A673 (cell line): ENCODE data around the gene SLF2. TPM values are rescaled to one million over a fixed set of nuclear protein-coding genes. Genes with fewer than 3 reads are reported as not detected.
"Not testable (repeated sequence)": the region's sequence is repeated elsewhere in the genome, so short reads cannot be mapped to it uniquely, and the experiment has no call there.

Source experiments
- BruUV-seq: library from RNA; stranded (reverse); fragments of 400-500 nt; replicated peaks from 2 replicates; lab custom pipeline; 2021; lab: Mats Ljungman, UMichigan
- CTCF ChIA-PET: fragments of 300-600 bp; sonication (Branson Sonifier 250); formaldehyde crosslinking; loops from one replicate; lab custom pipeline; 2022; ENCODE audit warnings: antibody characterized with exemption; lab: Charles Lee
- POLR2A ChIA-PET: fragments of 300-600 bp; sonication (Branson Sonifier 250); formaldehyde crosslinking; loops from one replicate; lab custom pipeline; 2022; ENCODE audit warnings: antibody characterized with exemption; ENCODE audit not compliant: low non-redundant PET; lab: Charles Lee
- DNase-seq: peaks from one replicate; pipeline ENCODE4 v3.0.0-alpha.2; 2015; ENCODE audit warnings: low spot score
- H3K27ac ChIP-seq: fragments of 200-600 bp; sonication (generic); 2 replicates; pipeline ENCODE4 v1.5.1; 2016; ENCODE audit warnings: mixed run types, low read depth, mild to moderate bottlenecking, mixed read lengths, antibody characterized with exemption, low read length; ENCODE audit not compliant: poor library complexity, severe bottlenecking
- H3K27me3 ChIP-seq: fragments of 200-600 bp; sonication (generic); replicated peaks from 2 replicates; pipeline ENCODE4 v1.6.1; 2017; ENCODE audit warnings: mixed run types, low read depth, mild to moderate bottlenecking, mixed read lengths, antibody characterized with exemption, low read length; ENCODE audit not compliant: insufficient read depth, poor library complexity
- H3K36me3 ChIP-seq: fragments of 200-600 bp; sonication (generic); 2 replicates; pipeline ENCODE4 v1.6.1; 2016; ENCODE audit warnings: mixed run types, mild to moderate bottlenecking, mixed read lengths, antibody characterized with exemption, low read length; ENCODE audit not compliant: insufficient read depth, poor library complexity, severe bottlenecking
- H3K4me1 ChIP-seq: fragments of 200-600 bp; sonication (generic); 2 replicates; pipeline ENCODE4 v1.6.1; 2017; ENCODE audit warnings: mixed run types, mild to moderate bottlenecking, mixed read lengths, antibody characterized with exemption, low read length; ENCODE audit not compliant: insufficient read depth, poor library complexity, severe bottlenecking
- H3K4me3 ChIP-seq: fragments of 200-600 bp; sonication (generic); 2 replicates; pipeline ENCODE4 v1.5.1; 2016; ENCODE audit warnings: low read depth, mixed run types, mild to moderate bottlenecking, mixed read lengths, low read length; ENCODE audit not compliant: poor library complexity, severe bottlenecking
- H3K9me3 ChIP-seq: fragments of 200-600 bp; sonication (generic); 2 replicates; pipeline ENCODE4 v1.6.1; 2016; ENCODE audit warnings: mixed run types, low read depth, mild to moderate bottlenecking, mixed read lengths, antibody characterized with exemption, low read length; ENCODE audit not compliant: poor library complexity, severe bottlenecking
- EZH2 ChIP-seq: fragments of 200-600 bp; sonication (generic); IDR thresholded peaks from 2 replicates; pipeline ENCODE4 v1.6.1; 2017; ENCODE audit warnings: borderline replicate concordance, low read depth, mild to moderate bottlenecking, mixed read lengths, antibody characterized with exemption, low read length; ENCODE audit not compliant: poor library complexity, severe bottlenecking
- intact Hi-C: fragments of 100-400 bp; cut with micrococcal nuclease; formaldehyde crosslinking; loops from one replicate; pipeline ENCODE4 v1.10.0; 2022; ENCODE audit not compliant: unreplicated experiment
- total RNA-seq: library from RNA; stranded (reverse); gene quantifications from 2 replicates; pipeline ENCODE4 v1.2.3, GENCODE V29; 2021
- TF ChIP-seq, protein P1 (sequence below): fragments of 300-800, 200-600 bp; sonication (generic); conservative IDR thresholded peaks from 2 replicates; pipeline ENCODE4 v1.5.1; 2017; ENCODE audit warnings: low read depth, mild to moderate bottlenecking, antibody characterized with exemption, low read length, moderate library complexity, mixed read lengths

SLF2 gene
- total RNA-seq, 1 experiment from 2014 or later: 39.4 TPM

DNA sequence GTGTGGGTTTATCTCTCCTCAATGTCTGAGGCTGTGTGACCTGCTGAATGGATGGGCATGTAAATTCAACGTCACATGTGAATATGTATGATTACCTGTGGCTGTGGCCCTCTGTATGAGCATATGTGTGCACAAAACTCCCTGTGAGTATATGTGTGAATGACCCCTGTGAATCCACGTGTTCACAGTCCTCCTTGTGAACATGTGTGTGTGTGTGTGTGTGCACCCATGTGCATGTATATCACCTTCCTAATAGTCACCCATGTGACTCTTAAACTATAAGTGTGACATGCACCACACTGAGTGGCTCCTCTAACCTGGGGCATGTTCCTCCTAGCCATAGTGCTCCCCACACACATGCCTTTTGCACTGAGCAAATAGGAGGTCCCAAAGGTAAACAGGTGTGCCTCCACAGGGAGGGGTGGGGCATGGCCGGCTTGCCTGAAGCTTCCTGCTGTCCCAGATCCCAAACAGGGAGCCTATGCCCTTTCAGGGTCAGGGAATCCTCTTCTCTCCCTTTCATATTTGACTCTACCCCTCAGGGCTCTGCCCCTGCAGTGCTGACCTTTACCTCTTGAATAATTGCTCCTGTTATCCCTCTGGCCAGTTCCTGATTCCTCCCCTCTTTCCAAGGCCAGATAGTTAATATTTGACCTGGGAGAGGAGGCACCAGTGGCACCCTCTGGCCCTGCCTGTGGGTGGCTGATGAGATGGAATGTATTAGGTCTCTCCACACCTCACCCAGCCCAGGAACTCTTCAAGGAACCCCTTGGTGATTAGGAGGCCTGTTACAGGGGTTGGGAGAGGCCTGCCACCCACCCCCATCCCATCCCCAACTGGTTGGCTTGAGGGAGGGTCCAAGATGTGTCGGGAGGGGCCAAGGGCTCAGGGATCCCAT, 58.4 kb downstream of the SLF2 start:
- ChIA-PET CTCF (interaction anchor here (0.6 kb wide), 1 partner anchor 14 kb away, joined by 3 read pairs; no protein-coding TSS in a partner anchor), POLR2A (no interaction called here)
- Histone ChIP-seq H3K9me3 (no peaks in the 10 kb centered on the region), H3K36me3 (no peaks in the 10 kb centered on the region), H3K27me3 (no peaks in the 10 kb centered on the region), H3K4me1 (peaks cover 5% of the 10 kb centered on the region), H3K4me3 (no peak overlapping the region), H3K27ac (no peak overlapping the region)
- intact Hi-C loops: no loop called here
- DNase-seq: no peak
- TF ChIP-seq, protein P1, sequence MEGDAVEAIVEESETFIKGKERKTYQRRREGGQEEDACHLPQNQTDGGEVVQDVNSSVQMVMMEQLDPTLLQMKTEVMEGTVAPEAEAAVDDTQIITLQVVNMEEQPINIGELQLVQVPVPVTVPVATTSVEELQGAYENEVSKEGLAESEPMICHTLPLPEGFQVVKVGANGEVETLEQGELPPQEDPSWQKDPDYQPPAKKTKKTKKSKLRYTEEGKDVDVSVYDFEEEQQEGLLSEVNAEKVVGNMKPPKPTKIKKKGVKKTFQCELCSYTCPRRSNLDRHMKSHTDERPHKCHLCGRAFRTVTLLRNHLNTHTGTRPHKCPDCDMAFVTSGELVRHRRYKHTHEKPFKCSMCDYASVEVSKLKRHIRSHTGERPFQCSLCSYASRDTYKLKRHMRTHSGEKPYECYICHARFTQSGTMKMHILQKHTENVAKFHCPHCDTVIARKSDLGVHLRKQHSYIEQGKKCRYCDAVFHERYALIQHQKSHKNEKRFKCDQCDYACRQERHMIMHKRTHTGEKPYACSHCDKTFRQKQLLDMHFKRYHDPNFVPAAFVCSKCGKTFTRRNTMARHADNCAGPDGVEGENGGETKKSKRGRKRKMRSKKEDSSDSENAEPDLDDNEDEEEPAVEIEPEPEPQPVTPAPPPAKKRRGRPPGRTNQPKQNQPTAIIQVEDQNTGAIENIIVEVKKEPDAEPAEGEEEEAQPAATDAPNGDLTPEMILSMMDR: no peak
- no peak for TF ChIP-seq EZH2
- no TSS peak for BruUV-seq

DNA sequence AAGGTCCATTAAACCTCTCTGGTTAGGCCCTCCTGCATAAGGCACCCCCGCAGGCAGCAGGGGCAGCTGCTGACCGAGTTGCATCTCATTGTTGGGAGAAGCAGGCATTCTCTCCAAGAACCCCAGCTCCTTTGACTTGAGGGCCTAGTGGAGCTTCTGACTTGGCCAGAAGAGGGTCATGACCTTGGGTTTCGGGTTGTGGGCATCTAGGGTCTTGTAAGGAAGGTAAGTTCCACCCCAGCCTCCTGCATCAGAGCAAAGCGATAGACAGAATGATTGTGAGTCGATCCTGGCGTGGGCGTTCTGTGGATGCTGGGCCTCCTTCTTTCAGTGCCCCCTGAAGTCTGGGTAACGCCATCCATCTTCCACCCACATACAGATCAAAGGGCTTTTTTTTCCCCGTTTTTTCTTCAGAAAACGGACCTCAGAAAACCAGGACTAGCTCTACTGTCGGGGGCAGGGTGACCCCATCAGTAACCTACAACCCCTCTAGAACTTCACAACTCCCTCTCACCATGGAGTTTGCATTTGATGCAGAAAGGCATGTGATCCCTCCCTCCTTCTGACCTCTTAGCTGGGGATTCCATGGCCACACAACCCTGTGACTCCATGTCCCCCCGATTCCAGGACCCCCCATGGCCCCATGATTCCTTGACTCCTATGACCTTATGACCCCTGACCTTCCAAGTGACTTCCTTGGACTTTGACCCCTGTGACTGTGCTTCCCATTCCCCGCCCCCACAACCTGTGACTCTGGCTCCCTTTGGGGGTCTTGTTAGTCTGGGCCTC, 59.5 kb downstream of the SLF2 start:
- ChIA-PET CTCF (interaction anchor here (0.5 to 0.6 kb wide), 2 partner anchors 15 to 38 kb away, joined by 3 read pairs; no protein-coding TSS in a partner anchor), POLR2A (no interaction called here)
- H3K9me3 ChIP-seq: no peaks in the 10 kb centered on the region
- no peaks in the 10 kb centered on the region for H3K36me3 ChIP-seq
- no peak for TF ChIP-seq EZH2
- TF ChIP-seq, protein P1: no peak
- no peak overlapping the region for H3K4me3 ChIP-seq
- H3K27ac ChIP-seq: no peak overlapping the region
- DNase-seq: no peak
- no peaks in the 10 kb centered on the region for H3K27me3 ChIP-seq
- intact Hi-C loops: no loop called here
- BruUV-seq: no TSS peak
- H3K4me1 ChIP-seq: peaks cover 5% of the 10 kb centered on the region

DNA sequence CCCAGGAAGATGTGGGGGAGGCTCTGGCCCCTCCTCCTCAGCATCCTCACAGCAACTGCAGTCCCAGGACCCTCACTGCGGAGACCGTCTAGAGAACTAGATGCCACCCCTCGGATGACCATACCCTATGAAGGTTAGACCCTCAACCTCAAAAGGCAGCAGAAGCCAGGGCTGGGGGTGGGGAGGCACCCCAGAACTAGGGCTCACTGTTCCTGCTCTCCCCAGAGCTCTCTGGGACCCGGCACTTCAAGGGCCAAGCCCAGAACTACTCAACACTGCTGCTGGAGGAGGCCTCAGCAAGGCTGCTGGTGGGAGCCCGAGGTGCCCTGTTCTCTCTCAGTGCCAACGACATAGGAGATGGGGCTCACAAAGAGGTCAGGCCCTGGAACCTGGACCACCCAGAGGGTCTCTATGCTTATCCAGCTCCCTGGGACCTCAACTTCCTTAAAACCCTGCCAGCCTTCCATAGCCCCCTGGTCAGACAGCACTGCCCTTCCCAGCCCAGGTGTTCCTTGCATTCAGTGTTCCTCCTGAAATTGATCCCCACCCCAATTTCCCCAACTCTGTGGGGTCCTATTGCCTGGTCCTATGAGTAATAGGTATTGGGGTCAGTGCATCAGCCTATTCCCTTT, 60.3 kb downstream of the SLF2 start:
- POLR2A ChIA-PET: no interaction called here

DNA sequence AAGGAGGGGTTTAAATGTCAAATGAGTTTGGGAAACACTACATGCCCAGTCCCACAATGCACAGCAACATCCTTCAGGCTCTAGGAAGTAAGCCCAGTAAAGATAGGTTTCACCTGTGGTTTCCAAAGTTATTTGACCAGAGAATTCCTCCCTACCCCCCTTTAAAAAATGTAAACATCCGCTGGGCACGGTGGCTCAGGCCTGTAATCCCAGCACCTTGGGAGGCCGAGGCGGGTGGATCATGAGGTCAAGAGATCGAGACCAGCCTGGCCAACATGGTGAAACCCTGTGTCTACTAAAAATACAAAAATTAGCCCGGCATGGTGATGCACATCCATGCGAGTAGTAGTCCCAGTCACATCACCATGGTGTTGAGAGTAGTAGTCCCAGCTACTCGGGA, 62.6 kb downstream of the SLF2 start:
- H3K27me3 ChIP-seq, H3K36me3 ChIP-seq, DNase-seq, H3K4me3 ChIP-seq, POLR2A ChIA-PET, H3K9me3 ChIP-seq, BruUV-seq, CTCF ChIA-PET, H3K4me1 ChIP-seq, H3K27ac ChIP-seq, intact Hi-C loops: not testable (repeated sequence)

More for the DNA sequence above, 60.3 kb downstream of the SLF2 start:
- no peaks in the 10 kb centered on the region for H3K9me3 ChIP-seq
- H3K27me3 ChIP-seq: no peaks in the 10 kb centered on the region
- BruUV-seq: no TSS peak
- intact Hi-C loops: no loop called here
- H3K27ac ChIP-seq: no peak overlapping the region
- no peak for DNase-seq
- peaks cover 5% of the 10 kb centered on the region for H3K4me1 ChIP-seq
- no peak overlapping the region for H3K4me3 ChIP-seq
- no peaks in the 10 kb centered on the region for H3K36me3 ChIP-seq
- CTCF ChIA-PET: interaction anchor here (0.5 kb wide), 1 partner anchor 39 kb away, joined by 3 read pairs; no protein-coding TSS in a partner anchor
- TF ChIP-seq, protein P1: no peak
- no peak for TF ChIP-seq EZH2
